HG03575 (cell line): ENCODE results near the gene KRTAP12-2.
"Not testable (repeated sequence)": the region's sequence is repeated elsewhere in the genome, so short reads cannot be mapped to it uniquely, and the experiment has no call there.

Experiments used
- ATAC-seq: cut with Tn5 transposase; IDR thresholded peaks from one replicate; pipeline ENCODE4 v1.9.1; 2021; ENCODE audit not compliant: unreplicated experiment, insufficient number of reproducible peaks, low FRiP score; ENCODE audit errors: extremely low read depth

Gene KRTAP12-2

GRCh38 chr21:44686843-44687561 lies 20.3 kb upstream of the KRTAP12-2 start:
- no peak for ATAC-seq

- no peak for ATAC-seq
Observed at GRCh38 chr21:44686000-44686781, 19.5 kb upstream of the KRTAP12-2 start.

GRCh38 chr21:44685050-44685449 lies 18.3 kb upstream of the KRTAP12-2 start:
- ATAC-seq: not testable (repeated sequence)

- ATAC-seq: no peak
Observed at GRCh38 chr21:44684483-44684882, 17.8 kb upstream of the KRTAP12-2 start.

- no peak for ATAC-seq
Observed at GRCh38 chr21:44684077-44684476, 17.4 kb upstream of the KRTAP12-2 start.

- no peak for ATAC-seq
Observed at GRCh38 chr21:44682580-44683151, 15.9 kb upstream of the KRTAP12-2 start.

- no peak for ATAC-seq
Observed at GRCh38 chr21:44681861-44682579, 15.3 kb upstream of the KRTAP12-2 start, which contains the start of gene KRTAP12-1. Gene KRTAP12-1 (minus strand): TSS chr21:44682163. CDS start chr21:44682123, 40 bp downstream.

- ATAC-seq: no peak
Observed at GRCh38 chr21:44681152-44681551, 14.4 kb upstream of the KRTAP12-2 start.

GRCh38 chr21:44677881-44678280 lies 11.2 kb upstream of the KRTAP12-2 start:
- ATAC-seq: no peak

GRCh38 chr21:44671911-44672310 lies 5.2 kb upstream of the KRTAP12-2 start:
- ATAC-seq: no peak

- ATAC-seq: no peak
Observed at GRCh38 chr21:44670642-44671432, 4.1 kb upstream of the KRTAP12-2 start.

- ATAC-seq: no peak
Observed at GRCh38 chr21:44667612-44668011, 885 bp upstream of the KRTAP12-2 start.

GRCh38 chr21:44664691-44665090 lies 2.0 kb downstream of the KRTAP12-2 start:
- ATAC-seq: no peak

GRCh38 chr21:44661567-44661966 lies 5.2 kb downstream of the KRTAP12-2 start:
- ATAC-seq: not testable (repeated sequence)

- ATAC-seq: no peak
Observed at GRCh38 chr21:44658913-44659595, 7.7 kb downstream of the KRTAP12-2 start.

GRCh38 chr21:44658541-44658910 lies 8.2 kb downstream of the KRTAP12-2 start:
- ATAC-seq: no peak

GRCh38 chr21:44657635-44658540 lies 8.8 kb downstream of the KRTAP12-2 start, which contains the start of gene KRTAP12-3:
Gene KRTAP12-3 (plus strand): TSS chr21:44657932. CDS start chr21:44657980, 48 bp downstream.
- ATAC-seq: no peak
